ENCODE measurements around the gene NGRN. TPM values are rescaled to one million over a fixed set of nuclear protein-coding genes. Genes with fewer than 3 reads are reported as not detected.

Gene NGRN
- total RNA-seq, 1 donor from 2014 or later, result 73.4 TPM

DNA sequence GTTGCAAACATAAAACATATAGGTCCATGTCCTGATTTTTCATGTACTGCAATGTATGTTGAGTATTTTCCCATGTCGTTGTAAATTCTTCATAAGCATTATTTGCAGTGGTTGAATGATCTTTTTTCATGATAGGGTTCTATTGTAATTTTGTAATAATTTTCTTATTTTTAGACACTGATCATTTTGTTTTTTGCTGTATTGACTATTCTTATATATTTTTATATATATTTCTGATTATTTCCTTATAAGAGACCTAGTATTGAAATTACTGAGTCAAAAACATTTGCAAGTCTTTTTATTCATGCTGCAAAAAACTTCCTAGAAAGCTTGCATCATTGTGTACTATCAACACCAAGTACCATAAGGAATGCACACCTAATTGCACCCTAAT is 55.4 kb downstream of the NGRN start:
- intact Hi-C loops (cut with DNase I), result no loop called here
- Histone ChIP-seq H3K4me3 (no peak overlapping the region), H3K4me1 (peaks cover 12% of the 10 kb centered on the region), H3K27me3 (ENCODE audit: low read depth) (no peaks in the 10 kb centered on the region), H3K9me3 (no peaks in the 10 kb centered on the region), H3K27ac (no peak overlapping the region), H3K36me3 (no peaks in the 10 kb centered on the region)
- ATAC-seq (no peak), DNase-seq (no peak)
- TF ChIP-seq, protein P1, sequence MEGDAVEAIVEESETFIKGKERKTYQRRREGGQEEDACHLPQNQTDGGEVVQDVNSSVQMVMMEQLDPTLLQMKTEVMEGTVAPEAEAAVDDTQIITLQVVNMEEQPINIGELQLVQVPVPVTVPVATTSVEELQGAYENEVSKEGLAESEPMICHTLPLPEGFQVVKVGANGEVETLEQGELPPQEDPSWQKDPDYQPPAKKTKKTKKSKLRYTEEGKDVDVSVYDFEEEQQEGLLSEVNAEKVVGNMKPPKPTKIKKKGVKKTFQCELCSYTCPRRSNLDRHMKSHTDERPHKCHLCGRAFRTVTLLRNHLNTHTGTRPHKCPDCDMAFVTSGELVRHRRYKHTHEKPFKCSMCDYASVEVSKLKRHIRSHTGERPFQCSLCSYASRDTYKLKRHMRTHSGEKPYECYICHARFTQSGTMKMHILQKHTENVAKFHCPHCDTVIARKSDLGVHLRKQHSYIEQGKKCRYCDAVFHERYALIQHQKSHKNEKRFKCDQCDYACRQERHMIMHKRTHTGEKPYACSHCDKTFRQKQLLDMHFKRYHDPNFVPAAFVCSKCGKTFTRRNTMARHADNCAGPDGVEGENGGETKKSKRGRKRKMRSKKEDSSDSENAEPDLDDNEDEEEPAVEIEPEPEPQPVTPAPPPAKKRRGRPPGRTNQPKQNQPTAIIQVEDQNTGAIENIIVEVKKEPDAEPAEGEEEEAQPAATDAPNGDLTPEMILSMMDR (IDR thresholded peaks at IDR 0.05), result no peak

Other genes with a start within 250 kb of the NGRN start
- 46.7 TPM for gene IDH2, start 163.2 kb upstream of the NGRN start, total RNA-seq
- gene SEMA4B, start 64.3 kb upstream of the NGRN start, total RNA-seq, result 48.1 TPM
- gene CIB1, start 31.7 kb upstream of the NGRN start, total RNA-seq, result 80.8 TPM
- gene GDPGP1, start 31.5 kb upstream of the NGRN start, total RNA-seq, result 13.1 TPM
- gene TTLL13, start 16.1 kb upstream of the NGRN start, total RNA-seq, result not detected
- 5.5 TPM for gene ZNF774, start 86.6 kb downstream of the NGRN start, total RNA-seq
- 265 TPM for gene IQGAP1, start 122.6 kb downstream of the NGRN start, total RNA-seq

Measured in lower lobe of right lung (tissue), 2 donors.